GM21381 (cell line): ENCODE results near the gene CBX2.
"Not testable (repeated sequence)": the region's sequence is repeated elsewhere in the genome, so short reads cannot be mapped to it uniquely, and the experiment has no call there.

Experiments
- ATAC-seq: cut with Tn5 transposase; IDR thresholded peaks from one replicate; pipeline ENCODE4 v1.9.1; 2021; ENCODE audit warnings: mild to moderate bottlenecking, moderate library complexity; ENCODE audit not compliant: unreplicated experiment

CBX2 gene

DNA sequence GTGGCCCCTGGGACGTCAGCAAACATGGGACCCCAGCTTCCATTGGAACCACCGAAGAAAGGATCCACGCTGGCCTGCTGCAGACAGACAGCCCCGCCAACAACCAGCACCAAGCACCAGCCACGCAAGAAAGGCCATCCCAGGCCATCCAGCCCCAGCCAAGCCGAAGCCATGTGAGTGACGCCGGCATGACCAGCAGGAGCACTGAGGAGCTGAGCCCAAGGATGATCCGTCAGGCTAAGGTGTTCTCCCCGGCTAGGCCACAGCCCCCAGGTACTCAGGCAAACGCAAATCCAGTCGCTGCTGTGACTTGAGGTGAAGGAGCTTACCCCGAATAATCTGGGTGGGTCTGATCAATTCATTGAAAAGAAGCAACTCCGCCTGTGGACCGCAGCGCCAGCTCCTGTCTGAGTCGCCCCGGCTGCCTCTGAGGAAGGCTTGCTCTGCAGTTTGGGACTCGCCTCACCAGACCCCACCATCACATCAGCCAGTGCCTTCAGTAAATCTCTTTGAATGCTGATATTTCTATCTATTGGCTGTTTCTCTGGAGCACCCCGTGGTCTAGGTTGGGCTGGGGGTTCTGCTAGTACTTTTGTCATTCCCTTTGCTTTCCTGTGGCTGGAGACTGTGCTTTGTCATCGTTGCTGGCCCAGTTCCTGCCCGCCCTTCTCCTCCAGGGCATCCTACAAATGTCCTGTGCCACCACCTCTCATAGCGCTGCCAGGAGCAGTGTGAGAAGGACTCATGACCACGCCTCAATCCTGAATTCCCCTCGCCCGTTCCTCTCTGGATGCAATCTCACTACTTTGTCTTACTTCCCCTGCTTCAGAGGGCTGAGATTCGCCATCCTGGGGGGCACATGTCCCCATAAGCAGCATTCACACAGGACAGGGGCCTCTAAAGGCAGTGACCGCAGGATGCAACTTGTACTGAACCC lies 8.1 kb upstream of the CBX2 start:
- ATAC-seq: no peak

DNA sequence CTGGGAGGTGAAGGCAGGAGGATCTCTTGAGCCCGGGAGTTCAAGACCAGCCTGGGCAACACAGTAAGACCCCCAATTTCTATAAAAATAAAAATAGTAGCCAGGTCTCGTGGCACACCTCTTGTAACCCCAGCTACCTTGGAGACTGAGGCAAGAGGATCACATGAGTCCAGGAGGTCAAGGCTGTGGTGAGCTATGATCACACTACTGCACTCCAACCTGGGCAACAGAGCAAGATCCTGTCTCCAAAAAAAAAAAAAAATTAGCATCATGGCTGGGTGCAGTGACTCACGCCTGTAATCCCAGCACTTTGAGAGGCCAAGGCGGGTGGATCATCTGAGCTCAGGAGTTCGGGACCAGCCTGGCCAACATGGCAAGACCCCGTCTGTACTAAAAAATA lies 6.7 kb upstream of the CBX2 start:
- ATAC-seq: no peak

DNA sequence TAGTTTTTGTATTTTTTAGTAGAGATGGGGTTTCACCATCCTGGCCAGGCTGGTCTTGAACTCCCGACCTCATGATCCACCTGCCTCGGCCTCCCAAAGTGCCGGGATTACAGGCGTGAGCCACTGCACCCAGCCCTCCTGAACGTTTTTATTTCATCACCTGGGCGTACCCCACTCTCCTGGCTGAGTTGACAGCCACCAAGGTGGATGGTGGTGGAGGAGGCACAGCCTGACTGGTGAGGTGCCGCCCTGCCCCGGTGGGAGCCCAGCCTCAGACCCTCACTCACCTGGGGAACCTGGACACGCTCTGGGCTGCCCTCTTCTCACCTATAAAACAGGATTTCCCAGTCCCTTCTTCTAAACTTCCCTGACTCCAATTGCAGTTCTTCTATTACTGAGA lies 5.2 kb upstream of the CBX2 start:
- not testable (repeated sequence) for ATAC-seq

GRCh38 chr17:79774561-79774975 lies 3.4 kb upstream of the CBX2 start:
- no peak for ATAC-seq

DNA sequence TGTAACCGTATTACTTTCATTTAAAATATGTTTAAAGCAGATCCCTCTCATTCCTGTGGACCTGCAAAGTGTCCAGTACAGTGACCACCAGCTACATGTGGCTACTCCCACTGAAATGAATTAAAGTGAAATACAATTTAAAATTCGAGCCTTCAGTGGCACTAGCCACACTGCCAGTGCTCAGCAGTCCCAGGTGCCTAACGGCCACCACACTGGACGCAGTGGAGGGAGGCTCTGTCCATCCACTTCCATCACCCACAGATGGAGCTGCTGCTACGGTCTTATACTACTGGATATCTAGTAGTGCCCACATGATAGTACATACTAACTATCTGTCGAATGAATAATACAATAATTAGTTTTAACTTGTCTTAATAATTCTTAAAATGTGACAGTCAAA lies 2.3 kb upstream of the CBX2 start:
- no peak for ATAC-seq

- no peak for ATAC-seq
Measured at GRCh38 chr17:79776376-79777119, 1.4 kb upstream of the CBX2 start.

- ATAC-seq: peak; percentile 24
Measured at GRCh38 chr17:79777120-79777893, 641 bp upstream of the CBX2 start.

GRCh38 chr17:79778504-79779083 lies 646 bp downstream of the CBX2 start:
- ATAC-seq: no peak

GRCh38 chr17:79779084-79779529 lies 1.2 kb downstream of the CBX2 start:
- ATAC-seq: no peak

DNA sequence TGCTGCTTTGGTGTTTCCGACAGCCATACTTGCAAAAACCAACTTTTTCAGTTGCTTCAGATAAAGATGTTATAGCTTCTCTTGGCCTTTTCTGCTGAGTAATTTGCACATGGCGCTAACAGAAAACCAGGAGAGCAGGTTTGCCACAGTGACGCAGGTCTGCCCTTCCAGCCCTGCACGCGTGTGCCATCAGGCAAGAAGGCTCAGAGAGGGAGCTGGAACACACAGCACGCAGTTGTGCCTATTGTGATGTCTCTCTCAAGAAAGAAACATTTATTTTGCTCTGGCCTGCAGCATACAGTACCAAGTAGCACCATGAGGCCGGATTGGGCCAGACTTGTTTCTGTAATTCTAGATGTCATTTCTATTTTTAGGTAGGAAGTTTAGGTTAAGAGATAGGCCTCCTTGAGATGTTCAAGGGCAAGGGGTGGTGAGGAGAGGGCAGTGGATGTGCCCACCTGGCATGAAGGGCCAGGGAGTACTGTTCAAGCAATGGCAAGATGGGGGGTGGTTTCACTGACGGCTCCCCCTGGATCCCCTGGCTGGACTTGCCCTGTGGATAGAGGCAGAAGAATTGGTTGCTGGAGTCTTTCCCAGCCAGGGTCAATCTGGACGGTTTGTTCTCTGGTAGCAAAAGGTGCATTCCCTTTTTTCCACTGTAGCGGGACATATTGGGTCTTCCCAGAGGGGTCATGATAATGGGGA lies 1.9 kb downstream of the CBX2 start:
- no peak for ATAC-seq

GRCh38 chr17:79781012-79781650 lies 3.2 kb downstream of the CBX2 start:
- ATAC-seq: no peak

DNA sequence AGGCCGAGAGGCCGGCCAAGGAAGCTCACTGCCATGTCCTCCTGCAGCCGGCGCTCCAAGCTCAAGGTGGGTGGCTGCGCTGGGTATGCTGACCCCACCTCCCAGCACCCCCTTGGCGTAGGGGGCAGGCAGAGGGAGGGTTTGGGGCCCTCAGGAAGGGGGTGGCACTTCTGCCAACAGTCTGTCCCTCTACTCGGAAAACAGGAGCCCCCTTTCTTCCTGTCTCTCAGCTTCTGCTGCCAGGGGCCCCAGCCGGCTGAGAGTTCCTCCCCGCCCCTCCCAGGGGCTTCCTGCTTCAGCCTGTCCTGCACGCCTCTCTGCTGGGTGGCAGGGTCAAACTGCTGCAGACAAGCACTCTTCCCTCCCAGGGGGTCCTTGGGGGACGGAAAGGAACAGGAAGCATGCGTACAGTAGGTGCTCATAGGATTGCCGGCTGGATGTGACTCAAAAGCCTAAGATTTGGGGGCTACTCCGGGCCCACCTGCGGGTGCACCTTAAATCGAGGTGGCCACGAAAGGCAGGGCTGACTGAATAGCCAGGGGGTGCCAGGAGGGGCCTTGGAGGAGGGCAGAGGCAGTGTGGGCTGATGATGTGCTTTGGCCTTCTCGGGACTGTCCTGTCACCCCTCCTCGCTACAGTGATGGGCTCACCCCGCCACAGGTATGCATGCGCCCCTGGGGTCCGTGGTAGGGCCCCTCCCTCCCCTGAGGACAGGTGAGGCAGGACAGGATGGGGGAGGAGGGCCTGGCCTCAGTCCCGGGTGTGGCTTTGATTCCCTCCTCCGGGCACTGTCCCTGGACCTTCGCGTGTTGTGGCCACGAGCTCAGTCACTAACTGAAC lies 4.0 kb downstream of the CBX2 start:
- ATAC-seq: no peak

DNA sequence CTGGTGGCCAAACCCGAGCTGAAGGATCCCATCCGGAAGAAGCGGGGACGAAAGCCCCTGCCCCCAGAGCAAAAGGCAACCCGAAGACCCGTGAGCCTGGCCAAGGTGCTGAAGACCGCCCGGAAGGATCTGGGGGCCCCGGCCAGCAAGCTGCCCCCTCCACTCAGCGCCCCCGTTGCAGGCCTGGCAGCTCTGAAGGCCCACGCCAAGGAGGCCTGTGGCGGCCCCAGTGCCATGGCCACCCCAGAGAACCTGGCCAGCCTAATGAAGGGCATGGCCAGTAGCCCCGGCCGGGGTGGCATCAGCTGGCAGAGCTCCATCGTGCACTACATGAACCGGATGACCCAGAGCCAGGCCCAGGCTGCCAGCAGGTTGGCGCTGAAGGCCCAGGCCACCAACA lies 5.9 kb downstream of the CBX2 start:
- no peak for ATAC-seq

- ATAC-seq: no peak
Measured at GRCh38 chr17:79784353-79785016, 6.5 kb downstream of the CBX2 start.

DNA sequence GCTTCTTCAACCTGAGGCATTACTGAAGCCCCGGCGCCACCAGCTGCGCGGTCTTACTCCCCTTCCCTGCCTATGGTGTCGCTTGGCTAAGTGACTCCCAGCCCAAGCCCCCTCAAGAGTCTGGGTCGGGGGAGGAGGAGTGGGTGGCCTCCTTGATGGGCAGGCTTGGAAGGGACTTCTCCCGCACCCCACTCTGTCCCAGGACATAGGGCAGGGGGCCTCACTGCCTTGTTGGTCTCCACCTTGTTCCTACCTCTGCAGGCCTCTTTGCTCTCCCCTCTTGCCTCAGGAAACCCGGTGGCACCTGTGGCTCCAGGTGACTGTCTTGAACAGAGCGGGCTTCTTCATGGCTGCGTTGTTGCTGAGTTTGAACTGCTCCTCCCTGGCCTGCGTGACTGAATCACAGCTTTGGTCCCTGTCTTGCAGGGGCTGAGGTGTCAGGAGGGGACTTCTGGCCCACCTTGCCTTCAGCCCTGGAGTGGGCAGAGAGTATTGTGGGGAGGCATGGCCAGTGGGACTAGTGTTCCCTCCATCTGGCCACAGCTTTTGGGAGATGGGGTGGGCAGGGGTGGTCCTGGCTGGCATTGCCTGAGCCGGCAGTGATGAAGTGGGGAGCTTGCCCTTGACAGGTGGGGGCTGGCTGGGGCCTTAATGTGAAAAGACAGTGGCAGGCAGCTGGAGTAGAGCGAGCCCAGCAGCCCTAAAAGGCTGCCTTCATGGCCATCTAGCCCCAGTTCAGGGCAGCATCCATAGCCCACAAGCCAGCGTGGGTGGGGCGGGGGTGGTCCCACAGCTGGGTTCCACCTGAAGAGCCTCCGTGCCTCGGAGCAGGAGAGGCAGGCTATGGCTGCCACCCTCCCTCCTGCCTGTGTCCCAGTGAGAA lies 7.3 kb downstream of the CBX2 start:
- no peak for ATAC-seq

- no peak for ATAC-seq
Measured at GRCh38 chr17:79785900-79786810, 8.2 kb downstream of the CBX2 start.
